Mucosa of descending colon (tissue), 3 donors: Measurements from ENCODE around the gene SLC43A3. TPM values are rescaled to one million over a fixed set of nuclear protein-coding genes. Genes with fewer than 3 reads are reported as not detected.

ENCODE experiments used
- ATAC-seq: fragments of 200-7000 bp; cut with Tn5 transposase; one replicate; pipeline ENCODE4 v1.9.1; 2020; ENCODE audit warnings: mild to moderate bottlenecking, moderate library complexity
- DNase-seq, 3 donors: peaks; one replicate each; pipeline ENCODE4 v3.0.0-alpha.2; 2020
- H3K36me3 ChIP-seq: fragments of 200-600 bp; one replicate; pipeline ENCODE4 v1.8.0; 2021; ENCODE audit warnings: low read depth, mild to moderate bottlenecking
- H3K4me1 ChIP-seq: fragments of 200-600 bp; one replicate; pipeline ENCODE4 v1.8.0; 2021; ENCODE audit warnings: low read depth, mild to moderate bottlenecking
- H3K4me3 ChIP-seq: fragments of 200-600 bp; one replicate; pipeline ENCODE4 v1.8.0; 2021; ENCODE audit warnings: mild to moderate bottlenecking
- H3K9me3 ChIP-seq: fragments of 200-600 bp; one replicate; pipeline ENCODE4 v1.8.0; 2021; ENCODE audit warnings: mild to moderate bottlenecking
- intact Hi-C, 2 donors: fragments of 100-400 bp; cut with DNase I in 1 of 2; cut with micrococcal nuclease in 1 of 2; formaldehyde crosslinking; loops; one replicate each; pipeline versions ENCODE4 v1.11.0 to v1.11.1; 2022; cut with DNase I, micrococcal nuclease
- total RNA-seq, 3 donors: library from RNA; stranded (reverse); fragmentation: NEBNext Ultra II Directional in 2 of 3; extraction: Animal tissue kit (Norgen Biotek cat#: 25700) in 2 of 3; gene quantifications; one replicate each; pipeline versions ENCODE4 v1.2.1 to v1.2.4, GENCODE V29; 2021 to 2023
- TF ChIP-seq, protein P1 (sequence below): fragments of 200-600 bp; IDR thresholded peaks from one replicate; pipeline ENCODE4 v1.8.0; 2022; ENCODE audit warnings: antibody characterized with exemption, mild to moderate bottlenecking
- donor health status: DM: no; HTN: no; CAD: no; lungs with moderate emphysema.
- donor health status: DM: no; HTN: no; CAD: no.
- donor health status: DM: no; HTN: yes; CAD: no.

Gene SLC43A3
- total RNA-seq, 3 donors from 2014 or later: 6.3 to 24.4 (median 16.9) TPM

GRCh38 chr11:57402188-57403002 is 24.5 kb downstream of the SLC43A3 start:
- H3K9me3 ChIP-seq: no peaks in the 10 kb centered on the region
- TF ChIP-seq, protein P1, sequence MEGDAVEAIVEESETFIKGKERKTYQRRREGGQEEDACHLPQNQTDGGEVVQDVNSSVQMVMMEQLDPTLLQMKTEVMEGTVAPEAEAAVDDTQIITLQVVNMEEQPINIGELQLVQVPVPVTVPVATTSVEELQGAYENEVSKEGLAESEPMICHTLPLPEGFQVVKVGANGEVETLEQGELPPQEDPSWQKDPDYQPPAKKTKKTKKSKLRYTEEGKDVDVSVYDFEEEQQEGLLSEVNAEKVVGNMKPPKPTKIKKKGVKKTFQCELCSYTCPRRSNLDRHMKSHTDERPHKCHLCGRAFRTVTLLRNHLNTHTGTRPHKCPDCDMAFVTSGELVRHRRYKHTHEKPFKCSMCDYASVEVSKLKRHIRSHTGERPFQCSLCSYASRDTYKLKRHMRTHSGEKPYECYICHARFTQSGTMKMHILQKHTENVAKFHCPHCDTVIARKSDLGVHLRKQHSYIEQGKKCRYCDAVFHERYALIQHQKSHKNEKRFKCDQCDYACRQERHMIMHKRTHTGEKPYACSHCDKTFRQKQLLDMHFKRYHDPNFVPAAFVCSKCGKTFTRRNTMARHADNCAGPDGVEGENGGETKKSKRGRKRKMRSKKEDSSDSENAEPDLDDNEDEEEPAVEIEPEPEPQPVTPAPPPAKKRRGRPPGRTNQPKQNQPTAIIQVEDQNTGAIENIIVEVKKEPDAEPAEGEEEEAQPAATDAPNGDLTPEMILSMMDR: no peak
- H3K4me3 ChIP-seq: no peak overlapping the region
- intact Hi-C loops: no loop called here
- H3K36me3 ChIP-seq: no peaks in the 10 kb centered on the region
- DNase-seq (no peak), ATAC-seq (no peak)
- no peaks in the 10 kb centered on the region for H3K4me1 ChIP-seq

- ATAC-seq (peak; percentile 68), DNase-seq (no peak)
- H3K4me1 ChIP-seq: no peaks in the 10 kb centered on the region
- no peaks in the 10 kb centered on the region for H3K36me3 ChIP-seq
- intact Hi-C loops: no loop called here
- no peaks in the 10 kb centered on the region for H3K9me3 ChIP-seq
- H3K4me3 ChIP-seq: no peak overlapping the region
- TF ChIP-seq, protein P1: no peak
Observed at GRCh38 chr11:57399972-57400578, 26.8 kb downstream of the SLC43A3 start.

DNA sequence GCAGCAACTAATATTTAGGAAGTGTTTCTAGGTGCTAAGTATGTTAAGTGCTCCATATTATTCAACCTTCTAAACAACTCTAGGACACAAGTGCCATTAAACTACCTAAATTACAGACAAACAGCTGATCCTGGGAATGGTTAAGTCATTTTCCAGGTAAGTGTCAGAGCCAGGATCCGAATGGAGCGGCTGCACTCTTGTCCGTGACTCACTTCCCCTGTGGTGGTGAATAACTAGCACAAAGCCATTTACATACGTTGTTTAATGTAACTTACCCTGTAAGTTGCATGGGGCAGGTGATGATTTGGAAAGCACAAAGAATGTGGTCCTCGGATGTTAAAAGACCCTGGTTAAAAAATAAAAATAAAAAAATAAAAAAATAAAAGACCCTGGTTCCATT is 27.7 kb downstream of the SLC43A3 start:
- TF ChIP-seq, protein P1: no peak
- Histone ChIP-seq H3K9me3 (no peaks in the 10 kb centered on the region), H3K36me3 (no peaks in the 10 kb centered on the region), H3K4me3 (no peak overlapping the region), H3K4me1 (no peaks in the 10 kb centered on the region)
- intact Hi-C loops: no loop called here
- no peak for DNase-seq
- no peak for ATAC-seq

- no peaks in the 10 kb centered on the region for H3K9me3 ChIP-seq
- intact Hi-C loops: no loop called here
- DNase-seq (no peak), ATAC-seq (no peak)
- no peaks in the 10 kb centered on the region for H3K36me3 ChIP-seq
- no peaks in the 10 kb centered on the region for H3K4me1 ChIP-seq
- H3K4me3 ChIP-seq: no peak overlapping the region
- TF ChIP-seq, protein P1: no peak
Observed at GRCh38 chr11:57397394-57397990, 29.4 kb downstream of the SLC43A3 start.

DNA sequence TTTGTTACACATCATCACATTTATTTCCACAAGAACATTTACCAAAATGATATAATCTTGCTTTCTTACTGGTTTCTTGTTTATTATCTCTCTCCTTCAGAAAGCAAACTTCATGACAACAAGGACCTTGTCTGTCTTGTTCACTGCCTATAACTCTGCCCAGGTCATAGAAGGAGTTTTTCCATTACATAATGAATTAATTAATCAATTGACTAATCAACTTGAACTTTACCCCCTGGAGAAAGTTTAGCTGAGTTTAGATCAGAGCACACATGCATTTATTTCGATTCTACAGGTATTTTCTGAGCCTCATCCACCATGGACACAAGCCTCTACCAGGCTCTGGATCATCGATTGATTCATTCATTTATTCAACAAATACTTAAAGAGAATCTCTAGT is 30.2 kb downstream of the SLC43A3 start:
- Histone ChIP-seq H3K4me1 (no peaks in the 10 kb centered on the region), H3K4me3 (no peak overlapping the region), H3K36me3 (no peaks in the 10 kb centered on the region), H3K9me3 (no peaks in the 10 kb centered on the region)
- ATAC-seq (no peak), DNase-seq (no peak)
- intact Hi-C loops: no loop called here
- TF ChIP-seq, protein P1: no peak
